Mammary epithelial cell (primary cell): ENCODE data around the gene OR51L1.

Experiments
- CTCF ChIP-seq, 2 donors: IDR thresholded peaks in 1 of 2; conservative IDR thresholded peaks in 1 of 2; 2 replicates each; pipeline ENCODE4 v1.5.1; 2011 to 2012; ENCODE audit warnings: inconsistent platforms in 2 of 2, low read length in 2 of 2, mild to moderate bottlenecking in 2 of 2, control low read depth in 1 of 2, low read depth in 1 of 2; ENCODE audit not compliant: insufficient read depth in 1 of 2; ENCODE audit errors: extremely low read depth in 1 of 2
- EZH2 ChIP-seq: IDR thresholded peaks from 2 replicates; pipeline ENCODE4 v1.6.1; 2012; ENCODE audit warnings: low read length, inconsistent platforms, borderline replicate concordance

- TF ChIP-seq CTCF (conservative IDR thresholded peaks at IDR 0.05 in 1 of 2, IDR thresholded peaks at IDR 0.05 in 1 of 2; ENCODE audit: extremely low read depth in 1 of 2, insufficient read depth in 1 of 2, low read depth in 1 of 2, low read length in 2 of 2) (no peak), EZH2 (no peak)
These were observed 46.2 kb downstream of the OR51L1 start for GRCh38 chr11:5040876-5041275.
